Tibial artery (tissue), 4 donors: Measurements from ENCODE around the gene CSTPP1.

ENCODE experiments used
- DNase-seq, 2 donors: peaks; one replicate each; pipeline ENCODE4 v3.0.0-alpha.2; 2019
- H3K27ac ChIP-seq, 2 donors: fragments of 200-600 bp; sonication (generic) in 1 of 2; 1 replicate in 1 of 2; 2 replicates in 1 of 2; pipeline ENCODE4 v1.5.1; 2018 to 2019; ENCODE audit warnings: mild to moderate bottlenecking in 1 of 2
- H3K27me3 ChIP-seq, 2 donors: fragments of 200-600 bp; sonication (generic) in 1 of 2; one replicate each; pipeline versions ENCODE4 v1.5.1 to v1.6.0; 2016 to 2019
- H3K36me3 ChIP-seq, 3 donors: fragments of 200-600 bp; sonication (generic) in 2 of 3; one replicate each; pipeline ENCODE4 v1.5.1; 2016 to 2019; ENCODE audit warnings: mild to moderate bottlenecking in 2 of 3
- H3K4me1 ChIP-seq, 4 donors: fragments of 200-600 bp; sonication (generic) in 2 of 4; 1 replicate in 3 of 4; 2 replicates in 1 of 4; pipeline ENCODE4 v1.5.1; 2016 to 2019
- H3K4me3 ChIP-seq, 2 donors: fragments of 200-600 bp; sonication (generic) in 1 of 2; 1 replicate in 1 of 2; 2 replicates in 1 of 2; pipeline ENCODE4 v1.5.1; 2018 to 2019; ENCODE audit warnings: mild to moderate bottlenecking in 2 of 2
- H3K9me3 ChIP-seq, 3 donors: fragments of 200-600 bp; sonication (generic) in 1 of 3; one replicate each; pipeline ENCODE4 v1.5.1; 2016 to 2019
- CTCF ChIP-seq, 2 experiments: fragments of 200-600 bp in 1 of 2; fragments of 450-650 bp in 1 of 2; IDR thresholded peaks; one replicate each; pipeline ENCODE4 v1.5.1; 2017 to 2019; ENCODE audit warnings: antibody characterized with exemption in 2 of 2, mild to moderate bottlenecking in 1 of 2, moderate library complexity in 1 of 2
- intact Hi-C: fragments of 100-400 bp; cut with DNase I; formaldehyde crosslinking; loops from one replicate; pipeline ENCODE4 v1.15.0; 2023; ENCODE audit warnings: low total_unique reads

The CSTPP1 gene

GRCh38 chr11:47171061-47171838, 234.7 kb downstream of the CSTPP1 start:
- no peak overlapping the region for H3K4me3 ChIP-seq
- intact Hi-C loops: loop anchor here (10.0 kb wide), 1 partner anchor 244 kb away; no protein-coding TSS in a partner anchor
- DNase-seq: no peak
- no peaks in the 10 kb centered on the region for H3K9me3 ChIP-seq
- H3K36me3 ChIP-seq: peaks cover 51 to 90% (median 76%) of the 10 kb centered on the region in 3 donors
- peaks cover 0 to 46% (median 24%) of the 10 kb centered on the region in 4 donors for H3K4me1 ChIP-seq
- no peak for TF ChIP-seq CTCF (IDR thresholded peaks at IDR 0.05)
- no peaks in the 10 kb centered on the region for H3K27me3 ChIP-seq
- no peak overlapping the region for H3K27ac ChIP-seq

GRCh38 chr11:47171856-47172255, 235.3 kb downstream of the CSTPP1 start:
- H3K4me3 ChIP-seq: no peak overlapping the region
- no peak for DNase-seq
- peaks cover 0 to 46% (median 24%) of the 10 kb centered on the region in 4 donors for H3K4me1 ChIP-seq
- peaks cover 45 to 84% (median 70%) of the 10 kb centered on the region in 3 donors for H3K36me3 ChIP-seq
- no peaks in the 10 kb centered on the region for H3K27me3 ChIP-seq
- intact Hi-C loops: loop anchor here (10.0 kb wide), 1 partner anchor 243 kb away; no protein-coding TSS in a partner anchor
- no peak for TF ChIP-seq CTCF (IDR thresholded peaks at IDR 0.05)
- H3K27ac ChIP-seq: no peak overlapping the region
- H3K9me3 ChIP-seq: no peaks in the 10 kb centered on the region

GRCh38 chr11:47172740-47173336, 236.3 kb downstream of the CSTPP1 start:
- H3K4me3 ChIP-seq: no peak overlapping the region
- H3K4me1 ChIP-seq: peaks cover 0 to 53% (median 30%) of the 10 kb centered on the region in 4 donors
- H3K27me3 ChIP-seq: no peaks in the 10 kb centered on the region
- no peak overlapping the region for H3K27ac ChIP-seq
- H3K36me3 ChIP-seq: peaks cover 37 to 74% (median 61%) of the 10 kb centered on the region in 3 donors
- H3K9me3 ChIP-seq: no peaks in the 10 kb centered on the region
- intact Hi-C loops: loop anchor here (10.0 kb wide), 1 partner anchor 242 kb away; no protein-coding TSS in a partner anchor
- DNase-seq: no peak
- no peak for TF ChIP-seq CTCF (IDR thresholded peaks at IDR 0.05)

- H3K27me3 ChIP-seq: no peaks in the 10 kb centered on the region
- H3K27ac ChIP-seq: peak overlapping the region; percentile 92 to 95
- H3K9me3 ChIP-seq: no peaks in the 10 kb centered on the region
- intact Hi-C loops: loop anchor here (5.0 to 10.0 kb wide), 3 partner anchors 36 to 239 kb away; partner anchors contain the start of genes DDB2 and MYBPC3
- peak overlapping the region; percentile 90 to 99 for H3K4me3 ChIP-seq
- peaks cover 16 to 65% (median 41%) of the 10 kb centered on the region in 3 donors for H3K36me3 ChIP-seq
- DNase-seq: no peak
- peaks cover 0 to 59% (median 35%) of the 10 kb centered on the region in 4 donors for H3K4me1 ChIP-seq
- no peak for TF ChIP-seq CTCF (IDR thresholded peaks at IDR 0.05)
Observed at GRCh38 chr11:47175746-47176327, 239.3 kb downstream of the CSTPP1 start.

DNA sequence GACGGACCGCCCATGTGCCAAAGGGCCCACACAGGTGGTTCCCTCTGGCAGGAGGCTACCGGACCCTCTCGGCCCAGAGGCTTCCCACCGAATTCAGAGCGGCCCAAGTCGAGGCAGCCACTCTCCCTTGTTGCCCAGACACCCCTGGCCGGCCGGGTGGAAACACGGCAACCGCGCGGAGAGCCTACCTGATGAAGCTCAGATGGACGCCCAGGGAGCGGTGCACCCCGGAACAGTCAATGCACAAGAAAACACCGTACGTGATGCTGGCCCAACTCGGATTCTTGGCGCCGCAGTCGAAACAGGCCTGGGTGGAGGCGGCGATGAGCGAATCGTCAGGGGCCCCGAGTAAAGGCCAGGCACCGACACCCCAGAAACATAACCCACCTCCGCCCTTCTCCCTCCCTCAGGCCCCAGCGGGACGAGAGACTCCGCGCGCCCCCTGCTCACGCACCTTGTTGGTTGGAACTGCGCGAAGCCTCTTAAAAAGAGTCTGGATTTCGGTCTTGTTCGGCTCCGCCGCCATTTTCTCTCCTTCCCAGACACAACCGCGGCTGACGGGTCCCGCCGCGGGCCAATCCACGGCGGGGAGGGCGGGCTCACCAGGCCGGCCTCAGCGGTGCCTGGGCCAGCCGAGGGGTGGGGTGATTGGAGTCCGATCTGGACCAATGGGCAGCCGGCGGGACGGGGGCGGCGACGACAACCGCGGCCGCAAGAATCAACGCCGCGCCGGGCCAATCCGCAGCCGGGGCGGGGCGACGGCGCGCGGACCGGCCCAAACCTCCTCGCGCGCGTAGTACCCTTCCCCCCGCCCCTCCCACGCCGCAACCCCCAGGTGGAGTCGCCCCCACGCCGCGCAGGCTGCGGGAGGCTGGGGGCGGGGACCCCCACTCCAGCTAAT, 240.0 kb downstream of the CSTPP1 start, which contains the start of gene ARFGAP2:
Gene ARFGAP2, minus strand, starts transcription at position 552 of the 901 bp plus-strand sequence. Its CDS starts 26 bp downstream, at position 526.
- H3K36me3 ChIP-seq: peaks cover 12 to 65% (median 34%) of the 10 kb centered on the region in 3 donors
- H3K4me1 ChIP-seq: peaks cover 0 to 54% (median 35%) of the 10 kb centered on the region in 4 donors
- intact Hi-C loops: loop anchor here (5.0 to 10.0 kb wide), 3 partner anchors 36 to 238 kb away; partner anchors contain the start of genes DDB2 and MYBPC3

More for the DNA sequence above, 240.0 kb downstream of the CSTPP1 start, which contains the start of gene ARFGAP2:
- Histone ChIP-seq H3K27ac (peak within 1 kb of the TSS; percentile 92 to 95), H3K27me3 (no peaks in the 10 kb centered on the region), H3K4me3 (peak within 1 kb of the TSS; percentile 90 to 99), H3K9me3 (no peaks in the 10 kb centered on the region)
- peak; percentile 97 to 98 for DNase-seq
- no peak for TF ChIP-seq CTCF (IDR thresholded peaks at IDR 0.05)
